ENCODE results near the gene ITIH1.

ITIH1 gene

DNA sequence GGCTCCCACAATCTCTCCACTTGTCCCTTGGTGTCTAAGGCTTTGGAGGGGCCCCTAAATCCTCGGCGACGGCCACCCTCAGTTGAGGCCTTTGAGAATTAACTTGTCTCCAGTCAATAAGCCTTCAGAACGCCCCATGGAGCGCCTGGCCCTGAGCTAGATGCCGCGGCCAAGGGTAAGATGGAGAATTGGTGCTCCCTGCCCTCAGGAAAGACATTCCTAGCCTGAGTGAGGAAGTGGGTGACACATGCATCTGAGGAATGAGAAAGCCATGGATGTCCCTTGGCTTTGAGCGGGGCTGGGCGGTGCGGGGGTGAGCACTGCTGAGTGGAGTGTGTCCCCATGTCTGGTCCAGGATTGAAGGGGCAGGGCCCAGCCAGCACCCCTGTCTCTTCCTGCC lies 39.8 kb downstream of the ITIH1 start:
- no peak for DNase-seq

DNA sequence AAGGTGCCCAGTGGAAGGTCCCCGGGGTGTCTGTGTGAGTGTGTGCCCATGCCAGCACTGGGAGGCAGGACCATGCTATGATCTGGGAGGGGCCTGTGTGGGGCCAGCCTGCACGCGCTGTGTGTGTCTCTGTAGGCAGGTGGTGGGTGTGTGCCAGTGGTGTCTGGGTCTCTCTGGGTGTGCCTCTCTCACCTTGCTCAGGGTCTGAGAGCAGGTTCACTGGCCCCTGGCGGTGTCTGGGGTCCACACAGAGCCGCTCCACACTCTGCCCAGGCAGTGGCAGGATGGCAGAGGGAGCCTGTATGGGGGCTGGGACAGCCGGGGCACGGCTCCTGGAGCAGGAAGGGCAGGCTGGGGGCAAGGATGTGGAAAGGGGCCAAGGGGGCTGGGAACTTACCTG lies 40.5 kb downstream of the ITIH1 start:
- DNase-seq, result no peak

- no peak for DNase-seq
Observed at GRCh38 chr3:52819936-52820335, 42.5 kb downstream of the ITIH1 start.

- DNase-seq, result peak; percentile 4
Observed at GRCh38 chr3:52820736-52821135, 43.3 kb downstream of the ITIH1 start.

GRCh38 chr3:52822363-52822762 lies 45.0 kb downstream of the ITIH1 start:
- no peak for DNase-seq

DNA sequence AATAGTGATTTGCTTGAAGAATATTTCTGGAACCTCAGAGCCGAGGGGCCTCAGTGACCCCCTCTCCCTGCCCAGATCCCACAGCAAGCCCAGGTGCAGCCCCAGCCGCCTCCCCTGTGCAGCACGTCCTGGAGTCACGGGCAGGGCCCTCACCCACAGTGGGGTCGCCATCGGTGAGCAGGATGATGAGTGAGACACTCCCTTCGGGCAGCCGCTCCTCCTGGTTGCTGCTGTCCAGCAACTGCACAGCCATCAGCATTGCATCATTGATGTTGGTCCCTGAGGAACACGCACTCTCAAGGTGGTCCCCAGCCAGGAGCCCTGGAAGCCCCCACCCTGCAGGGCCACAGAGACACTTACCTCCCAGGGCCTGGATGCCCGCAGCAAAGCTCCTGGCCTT lies 46.6 kb downstream of the ITIH1 start:
- no peak for DNase-seq

- no peak for DNase-seq
Observed at GRCh38 chr3:52827441-52827840, 50.0 kb downstream of the ITIH1 start.

GRCh38 chr3:52827866-52828376 lies 50.5 kb downstream of the ITIH1 start:
- no peak for DNase-seq

DNA sequence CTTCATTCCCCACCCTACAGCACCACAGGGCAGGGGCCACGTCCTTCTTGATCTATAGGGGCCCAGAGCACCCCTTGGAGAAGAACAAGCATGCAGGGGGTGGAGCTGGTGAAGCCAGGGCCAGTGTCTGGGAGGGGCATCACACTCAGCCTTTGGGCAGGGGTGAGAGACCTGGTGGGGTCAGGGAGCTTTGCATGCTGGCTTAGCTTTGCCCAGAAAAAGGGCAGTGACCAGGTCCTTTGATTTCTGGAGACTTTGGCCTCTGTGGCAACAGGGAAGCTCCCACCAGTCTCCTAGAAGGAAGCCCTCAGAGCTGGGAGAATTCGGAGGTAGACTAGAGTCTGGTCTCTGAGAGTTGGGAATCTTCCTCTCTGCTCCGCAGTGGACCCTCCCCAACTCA lies 52.1 kb downstream of the ITIH1 start:
- DNase-seq, result no peak

- DNase-seq, result no peak
Observed at GRCh38 chr3:52829906-52830463, 52.6 kb downstream of the ITIH1 start.

GRCh38 chr3:52830535-52831258 lies 53.3 kb downstream of the ITIH1 start, which contains the start of gene ITIH4:
TSS of gene ITIH4 (minus strand) at chr3:52830672. CDS start at chr3:52830642, 30 bp downstream.
- no peak for DNase-seq

DNA sequence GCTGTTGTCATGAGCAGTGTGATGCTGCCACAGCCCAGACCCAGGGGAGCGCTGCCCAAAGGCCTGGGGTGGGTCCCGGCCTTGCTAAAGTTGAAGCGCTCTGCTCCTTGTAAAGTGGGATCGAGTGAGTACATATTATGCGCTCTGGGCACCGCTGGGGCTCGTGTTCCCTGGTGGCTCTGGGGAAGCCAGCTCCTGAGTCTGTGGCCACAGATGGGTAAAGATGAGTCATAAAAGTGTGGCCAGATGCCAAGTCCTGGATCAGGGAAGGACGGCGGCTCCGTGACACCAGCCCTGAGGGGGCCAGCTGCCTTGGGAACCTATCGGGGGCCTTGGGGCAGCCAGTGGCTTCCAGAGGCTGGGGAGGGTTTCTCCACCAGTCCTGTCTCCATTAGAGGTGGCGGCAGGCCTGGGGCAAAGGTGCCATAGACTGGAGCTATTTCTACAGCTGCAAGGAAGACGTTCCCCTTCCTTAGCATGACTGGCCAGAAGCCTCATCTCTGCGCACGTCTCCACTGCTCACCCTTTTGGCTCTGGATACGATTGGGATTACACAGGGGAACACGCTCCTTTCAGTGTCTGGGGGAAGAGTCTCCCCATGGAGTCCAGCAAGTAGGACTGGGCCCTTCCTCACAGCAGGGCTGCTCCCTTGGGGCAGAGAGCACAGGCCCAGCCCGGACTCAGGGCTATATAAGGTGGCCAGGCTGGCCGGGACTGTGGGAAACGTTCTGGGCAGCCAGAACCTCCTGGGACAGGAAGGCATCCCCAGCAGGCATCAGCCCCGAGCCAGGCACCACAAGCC lies 54.3 kb downstream of the ITIH1 start:
- no peak for DNase-seq

GRCh38 chr3:52833202-52833601 lies 55.8 kb downstream of the ITIH1 start:
- DNase-seq, result no peak

DNA sequence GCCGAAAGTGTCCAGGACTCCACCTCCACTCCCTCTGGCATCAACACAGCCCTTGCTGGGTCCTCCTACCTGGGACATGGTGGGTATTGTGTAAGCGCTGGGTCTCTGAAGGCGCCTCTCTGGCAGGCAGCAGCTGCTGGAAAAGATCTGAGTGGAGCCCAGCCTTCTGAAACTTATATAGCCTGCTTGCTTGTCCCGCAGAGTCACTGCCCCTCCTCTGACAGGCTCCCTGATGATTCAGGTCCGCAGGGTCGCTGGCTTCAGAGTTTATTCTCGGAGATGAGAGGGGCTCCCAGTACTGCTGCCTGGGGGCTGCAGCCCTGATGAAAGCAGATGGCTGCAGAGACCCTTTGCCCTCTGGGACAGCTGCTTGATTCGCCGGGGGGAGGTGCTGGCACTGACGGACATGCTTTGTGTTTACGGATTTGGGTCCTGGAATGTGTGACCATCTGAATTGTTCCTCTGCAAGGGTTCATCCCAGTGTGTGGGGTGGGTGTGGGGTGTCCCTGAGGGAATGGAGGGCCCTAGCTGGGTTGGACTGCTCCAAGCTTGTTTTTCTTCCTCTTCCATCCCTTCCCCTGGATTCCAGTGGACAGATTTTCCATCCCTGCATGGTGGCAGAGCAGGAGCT lies 57.6 kb downstream of the ITIH1 start, which contains the start of gene MUSTN1:
Gene MUSTN1 (minus strand): TSS at position 149 of the 631 bp plus-strand sequence. CDS start 71 bp downstream, at position 78.
- DNase-seq, result no peak

DNA sequence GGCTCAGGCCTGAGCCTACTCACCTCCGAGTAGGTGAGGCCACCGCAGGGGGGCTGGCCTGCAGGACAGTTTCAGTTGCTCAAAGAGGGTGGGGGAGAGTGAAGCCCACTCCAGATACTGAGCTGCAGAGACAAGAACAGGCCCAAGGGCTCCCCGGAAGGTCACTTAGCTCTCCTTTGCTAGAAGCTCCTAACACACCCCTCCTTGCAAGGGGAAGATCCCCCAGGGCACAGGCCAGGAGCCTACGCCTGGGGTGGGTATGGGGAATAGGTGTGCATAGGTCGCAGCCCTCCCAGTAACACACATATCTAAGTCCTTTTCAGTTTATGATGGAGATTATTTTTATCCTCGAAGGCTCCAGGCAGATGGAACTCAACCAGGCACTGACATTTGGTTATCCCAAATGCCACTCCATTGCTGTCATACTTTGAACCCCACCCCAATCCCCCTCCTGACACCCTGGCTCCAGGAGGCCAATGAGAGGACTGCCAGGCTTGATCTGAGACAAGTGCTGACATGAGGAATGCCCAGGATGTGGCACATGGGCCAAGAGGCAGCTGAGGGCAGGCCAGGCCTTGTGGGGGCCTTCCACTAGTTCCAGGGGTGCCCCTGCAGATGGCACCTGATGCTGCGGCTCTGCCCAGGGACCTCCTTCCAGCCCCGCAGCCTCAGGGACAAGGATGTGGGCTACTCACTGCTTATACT lies 58.5 kb downstream of the ITIH1 start:
- DNase-seq, result no peak

DNA sequence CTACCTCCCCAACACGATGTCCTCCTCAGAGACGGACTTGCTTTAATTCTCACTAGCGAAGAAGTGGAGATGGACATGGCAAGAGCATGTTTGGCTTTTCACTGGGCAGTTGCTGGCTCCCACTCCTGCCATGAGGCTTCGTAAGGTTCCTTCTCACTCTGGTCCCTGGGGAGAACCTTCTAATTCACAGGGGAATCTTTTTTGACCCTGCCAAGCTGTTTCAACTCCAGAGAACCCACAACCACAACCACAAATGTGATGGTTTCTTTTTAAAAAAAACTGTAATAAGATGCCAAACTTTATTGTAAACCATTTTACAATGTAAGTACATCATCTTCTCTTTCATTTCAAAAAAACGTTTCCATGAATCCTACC lies 59.1 kb downstream of the ITIH1 start:
- no peak for DNase-seq

- no peak for DNase-seq
Observed at GRCh38 chr3:52836986-52837385, 59.6 kb downstream of the ITIH1 start.

- no peak for DNase-seq
Observed at GRCh38 chr3:52838561-52839267, 61.3 kb downstream of the ITIH1 start.

GRCh38 chr3:52839268-52839575 lies 61.8 kb downstream of the ITIH1 start:
- no peak for DNase-seq

- no peak for DNase-seq
Observed at GRCh38 chr3:52839892-52840545, 62.6 kb downstream of the ITIH1 start.

DNA sequence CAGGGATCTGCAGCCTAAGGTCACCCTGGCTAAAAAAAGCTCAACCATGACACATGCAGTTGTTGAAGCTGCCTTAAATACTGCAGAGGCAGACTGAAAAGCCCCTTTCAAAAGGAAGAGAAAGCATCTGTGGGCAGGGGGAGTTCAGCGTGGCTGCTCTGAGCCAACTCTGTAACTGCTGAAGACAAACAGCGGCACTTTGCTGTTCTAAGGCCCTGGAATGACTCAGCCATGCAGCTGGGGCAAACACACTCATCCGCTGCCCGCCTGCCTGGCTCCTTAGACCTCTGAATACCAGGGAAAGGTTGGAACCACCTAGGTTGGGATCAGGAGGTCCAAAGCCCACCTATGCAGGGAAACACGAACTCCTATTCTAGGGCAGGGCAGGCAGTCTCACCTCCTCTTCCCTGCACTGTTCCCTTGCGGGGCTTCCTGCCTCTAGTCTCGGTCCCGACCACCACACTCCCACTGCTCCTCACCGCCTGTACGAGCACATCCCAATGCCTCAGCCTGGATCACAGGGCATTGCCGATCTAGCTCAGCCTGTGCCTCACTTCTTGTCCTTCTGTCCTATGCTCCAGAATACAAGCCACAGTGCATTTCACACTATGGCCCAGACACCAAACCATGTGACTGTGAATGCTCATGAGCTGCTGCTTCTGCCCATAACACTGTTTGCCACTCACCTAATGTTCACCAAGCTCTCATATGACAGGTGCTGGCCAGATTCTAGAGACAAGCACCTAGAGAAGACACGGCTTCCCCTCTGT lies 64.0 kb downstream of the ITIH1 start:
- no peak for DNase-seq
